Raji (cell line): ENCODE results near the gene NDUFAF7.

Source experiments
- POLR2A ChIP-seq: IDR thresholded peaks from 2 replicates; pipeline ENCODE4 v1.6.1; 2011; ENCODE audit warnings: low read depth, low read length, control low read depth; ENCODE audit not compliant: insufficient read depth

Gene NDUFAF7

DNA sequence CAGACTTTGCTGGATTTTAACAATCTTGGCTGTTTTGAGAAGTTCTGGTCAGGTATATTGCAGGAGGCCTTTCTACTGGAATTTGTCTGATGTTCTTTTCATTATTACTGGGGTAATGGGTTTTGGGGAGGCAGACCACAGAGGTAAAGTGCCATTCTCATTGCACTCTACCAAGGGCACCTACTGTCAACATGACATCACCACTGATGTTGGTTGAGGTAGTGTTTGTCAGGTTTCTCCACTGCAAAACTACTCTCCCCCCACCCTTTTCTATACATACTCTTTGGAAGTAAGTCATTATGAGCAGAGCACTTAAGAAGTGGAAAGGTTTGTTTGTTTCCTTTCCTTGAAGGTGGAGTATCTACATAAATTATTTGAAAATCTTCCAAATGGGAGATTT is 66.2 kb downstream of the NDUFAF7 start:
- no peak for TF ChIP-seq POLR2A
